ENCODE measurements around the gene RALA.

Gene RALA

DNA sequence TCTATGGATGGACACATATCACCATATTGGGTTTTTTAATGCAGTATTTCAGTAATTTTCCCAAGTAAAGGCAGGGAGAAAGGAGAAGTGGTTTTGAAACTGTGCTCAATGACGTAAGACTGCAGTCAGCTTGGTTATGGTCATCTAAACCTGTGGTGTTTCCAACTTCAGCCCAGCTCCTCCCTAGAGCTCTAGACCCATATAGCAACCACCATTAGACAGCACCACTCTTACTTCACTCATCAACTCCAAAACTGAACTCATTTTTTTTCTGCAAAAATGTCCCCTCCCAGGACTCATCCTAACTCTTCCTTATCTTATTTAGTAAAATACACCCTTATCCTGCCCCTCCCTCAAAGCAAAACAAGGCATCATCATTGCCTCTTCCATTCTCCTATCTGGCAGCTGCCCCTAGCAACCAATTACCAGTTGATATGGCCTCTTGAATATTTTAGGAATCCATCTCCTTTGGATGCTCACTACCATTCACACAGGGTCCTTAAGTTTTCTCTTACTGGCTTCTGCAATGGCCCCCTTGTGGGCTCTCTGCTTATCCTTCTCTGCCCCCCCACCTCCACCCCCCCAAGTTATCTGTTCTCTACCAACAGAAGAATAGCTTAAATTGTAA lies 1.5 kb upstream of the RALA start:
- no peak for DNase-seq (ENCODE audit: insufficient read length, low spot score)
- peak; percentile 78 for FAIRE-seq
- TF ChIP-seq POLR2AphosphoS5 (IDR thresholded peaks at IDR 0.05; ENCODE audit: low read depth, low read length) = no peak; the same call in 1 of the 2 replicates
- no peak for TF ChIP-seq PAX5 (IDR thresholded peaks at IDR 0.05; ENCODE audit: insufficient read depth, low read length, severe bottlenecking)
- peak; percentile 38; the same call in 1 of the 2 replicates for TF ChIP-seq POLR2A (IDR thresholded peaks at IDR 0.05; ENCODE audit: low read depth, low read length)
- TF ChIP-seq POU2F2 (IDR thresholded peaks at IDR 0.05; ENCODE audit: low read depth, low read length) = no peak
- TF ChIP-seq SPI1 (IDR thresholded peaks at IDR 0.05; ENCODE audit: low read depth, low read length) = peak; percentile 95
- TF ChIP-seq TAF1 (IDR thresholded peaks at IDR 0.05; ENCODE audit: low read depth, low read length) = no peak

GRCh38 chr7:39622609-39623008 lies 763 bp upstream of the RALA start:
- no peak for DNase-seq (ENCODE audit: insufficient read length, low spot score)
- TF ChIP-seq POU2F2 (IDR thresholded peaks at IDR 0.05; ENCODE audit: low read depth, low read length) (no peak), POLR2A (IDR thresholded peaks at IDR 0.05; ENCODE audit: low read depth, low read length) (no peak), PAX5 (IDR thresholded peaks at IDR 0.05; ENCODE audit: insufficient read depth, low read length, severe bottlenecking) (no peak), POLR2AphosphoS5 (IDR thresholded peaks at IDR 0.05; ENCODE audit: low read depth, low read length) (no peak), TAF1 (IDR thresholded peaks at IDR 0.05; ENCODE audit: low read depth, low read length) (no peak), SPI1 (IDR thresholded peaks at IDR 0.05; ENCODE audit: low read depth, low read length) (no peak)
- no peak for FAIRE-seq

GRCh38 chr7:39623732-39624441 lies 515 bp downstream of the RALA start:
- DNase-seq (ENCODE audit: insufficient read length, low spot score) (peak; percentile 44), FAIRE-seq (no peak)
- TF ChIP-seq PAX5 (IDR thresholded peaks at IDR 0.05; ENCODE audit: insufficient read depth, low read length, severe bottlenecking) = no peak
- TF ChIP-seq TAF1 (IDR thresholded peaks at IDR 0.05; ENCODE audit: low read depth, low read length) = no peak

DNA sequence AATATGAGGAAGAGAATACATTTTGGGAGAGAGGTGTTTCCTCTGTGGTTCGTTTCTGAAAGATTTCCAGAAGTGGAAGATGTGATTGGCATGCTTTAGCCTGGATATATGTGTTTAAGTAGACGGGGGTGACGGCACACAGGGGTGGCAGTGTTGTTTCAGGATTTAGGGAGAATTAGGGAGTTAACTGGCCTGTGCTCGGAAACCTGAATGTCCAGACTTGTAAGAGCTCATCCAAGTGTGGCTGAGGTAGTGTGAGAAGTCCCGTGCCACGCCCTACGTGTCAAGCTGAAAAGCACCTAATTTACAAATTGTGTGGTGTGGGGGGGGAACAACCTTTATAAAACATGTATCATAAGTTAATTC lies 1.1 kb downstream of the RALA start:
- no peak for DNase-seq (ENCODE audit: insufficient read length, low spot score)
- peak; percentile 28 for FAIRE-seq

GRCh38 chr7:39624935-39625694 lies 1.7 kb downstream of the RALA start:
- DNase-seq (ENCODE audit: insufficient read length, low spot score) = no peak
- TF ChIP-seq POU2F2 (IDR thresholded peaks at IDR 0.05; ENCODE audit: low read depth, low read length) (no peak), POLR2AphosphoS5 (IDR thresholded peaks at IDR 0.05; ENCODE audit: low read depth, low read length) (no peak), TAF1 (IDR thresholded peaks at IDR 0.05; ENCODE audit: low read depth, low read length) (no peak), POLR2A (IDR thresholded peaks at IDR 0.05; ENCODE audit: low read depth, low read length) (no peak), PAX5 (IDR thresholded peaks at IDR 0.05; ENCODE audit: insufficient read depth, low read length, severe bottlenecking) (no peak), SPI1 (IDR thresholded peaks at IDR 0.05; ENCODE audit: low read depth, low read length) (no peak)
- no peak for FAIRE-seq

More for the DNA sequence above, 1.1 kb downstream of the RALA start:
- TF ChIP-seq POU2F2 (IDR thresholded peaks at IDR 0.05; ENCODE audit: low read depth, low read length) (peak; percentile 62; the same call in 1 of the 2 replicates), POLR2A (IDR thresholded peaks at IDR 0.05; ENCODE audit: low read depth, low read length) (no peak), TAF1 (IDR thresholded peaks at IDR 0.05; ENCODE audit: low read depth, low read length) (peak; percentile 51; the same call in 1 of the 2 replicates), POLR2AphosphoS5 (IDR thresholded peaks at IDR 0.05; ENCODE audit: low read depth, low read length) (no peak)

- no peak for FAIRE-seq
- TF ChIP-seq POU2F2 (IDR thresholded peaks at IDR 0.05; ENCODE audit: low read depth, low read length) (no peak), PAX5 (IDR thresholded peaks at IDR 0.05; ENCODE audit: insufficient read depth, low read length, severe bottlenecking) (no peak), POLR2AphosphoS5 (IDR thresholded peaks at IDR 0.05; ENCODE audit: low read depth, low read length) (no peak), POLR2A (IDR thresholded peaks at IDR 0.05; ENCODE audit: low read depth, low read length) (no peak), SPI1 (IDR thresholded peaks at IDR 0.05; ENCODE audit: low read depth, low read length) (no peak), TAF1 (IDR thresholded peaks at IDR 0.05; ENCODE audit: low read depth, low read length) (no peak)
- no peak for DNase-seq (ENCODE audit: insufficient read length, low spot score)
Observed at GRCh38 chr7:39631736-39632308, 8.4 kb downstream of the RALA start.

DNA sequence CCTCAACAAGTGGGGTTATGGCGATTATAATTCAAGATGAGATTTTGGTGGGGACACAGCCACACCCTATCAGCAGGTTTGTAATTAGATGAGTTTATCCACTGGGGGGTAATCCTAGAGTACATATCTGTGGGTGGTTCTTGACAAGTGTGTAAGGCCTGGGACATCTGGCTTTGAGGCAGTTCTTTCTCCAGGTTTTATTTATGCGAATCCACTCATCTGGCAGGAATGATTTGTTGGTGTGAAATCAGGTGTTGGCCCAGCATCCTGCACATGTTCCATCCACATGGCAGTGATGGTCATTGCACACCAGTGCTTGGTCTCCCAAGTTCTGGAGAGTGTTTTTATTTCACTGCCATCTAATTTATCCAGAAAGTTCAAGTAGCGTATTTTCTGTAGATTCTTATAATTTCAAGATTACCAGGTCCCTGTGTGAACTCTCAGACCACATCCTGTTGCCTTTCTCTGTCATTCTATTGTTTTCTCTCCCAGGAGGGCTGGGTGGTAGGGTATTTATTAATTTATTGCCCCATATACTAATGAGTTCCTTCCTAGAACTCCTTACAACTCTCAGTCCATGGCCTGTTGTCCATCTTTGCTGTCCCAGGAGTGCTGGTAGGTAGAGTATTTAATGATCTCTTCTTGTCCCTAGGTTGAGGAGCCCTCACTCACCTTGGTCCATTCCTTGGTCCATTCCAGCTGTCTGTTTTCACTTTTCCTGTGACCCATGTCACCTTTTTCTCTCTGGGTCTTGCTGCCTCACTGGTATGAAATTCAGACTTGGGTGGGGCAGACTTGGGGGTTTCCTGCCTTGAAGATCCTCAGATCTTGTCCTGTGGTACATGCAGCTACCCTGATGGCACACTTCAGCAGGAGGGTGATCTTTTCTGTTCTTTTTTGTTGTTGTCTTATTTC lies 10.4 kb downstream of the RALA start:
- DNase-seq (ENCODE audit: insufficient read length, low spot score) = no peak
- TF ChIP-seq PAX5 (IDR thresholded peaks at IDR 0.05; ENCODE audit: insufficient read depth, low read length, severe bottlenecking) = no peak
- no peak for TF ChIP-seq POU2F2 (IDR thresholded peaks at IDR 0.05; ENCODE audit: low read depth, low read length)
- no peak for TF ChIP-seq POLR2AphosphoS5 (IDR thresholded peaks at IDR 0.05; ENCODE audit: low read depth, low read length)
- TF ChIP-seq SPI1 (IDR thresholded peaks at IDR 0.05; ENCODE audit: low read depth, low read length) = no peak
- TF ChIP-seq POLR2A (IDR thresholded peaks at IDR 0.05; ENCODE audit: low read depth, low read length) = no peak
- no peak for TF ChIP-seq TAF1 (IDR thresholded peaks at IDR 0.05; ENCODE audit: low read depth, low read length)
- peak; percentile 5 for FAIRE-seq

DNA sequence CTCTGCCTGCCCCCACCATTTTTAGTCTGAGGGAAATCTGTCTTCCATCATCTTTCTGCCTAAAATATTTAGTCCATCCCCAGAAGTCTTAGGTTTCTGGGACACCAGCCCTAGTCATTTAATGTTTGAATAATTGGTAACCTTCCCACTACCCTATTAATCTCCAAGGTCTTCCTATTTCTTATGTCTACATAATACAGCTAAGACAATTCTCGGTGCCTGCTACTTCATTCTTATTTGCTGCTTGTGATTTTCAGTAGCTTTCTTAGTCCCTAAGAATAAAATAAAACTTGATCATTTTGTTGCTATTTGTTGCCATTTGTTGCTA lies 11.1 kb downstream of the RALA start:
- FAIRE-seq = no peak

More for the DNA sequence above, 11.1 kb downstream of the RALA start:
- no peak for DNase-seq (ENCODE audit: insufficient read length, low spot score)
- no peak for TF ChIP-seq PAX5 (IDR thresholded peaks at IDR 0.05; ENCODE audit: insufficient read depth, low read length, severe bottlenecking)
- TF ChIP-seq TAF1 (IDR thresholded peaks at IDR 0.05; ENCODE audit: low read depth, low read length) = no peak
- no peak for TF ChIP-seq POLR2AphosphoS5 (IDR thresholded peaks at IDR 0.05; ENCODE audit: low read depth, low read length)
- TF ChIP-seq POU2F2 (IDR thresholded peaks at IDR 0.05; ENCODE audit: low read depth, low read length) = no peak
- no peak for TF ChIP-seq POLR2A (IDR thresholded peaks at IDR 0.05; ENCODE audit: low read depth, low read length)
